Measurements from ENCODE around the gene DRAP1. TPM values are rescaled to one million over a fixed set of nuclear protein-coding genes. Genes with fewer than 3 reads are reported as not detected.

The DRAP1 gene
- total RNA-seq, 4 donors from 2014 or later, result 82.0 to 184 (median 132) TPM

GRCh38 chr11:65880027-65880426, 39.2 kb upstream of the DRAP1 start:
- no peaks in the 10 kb centered on the region for H3K9me3 ChIP-seq
- TF ChIP-seq POLR2A (IDR thresholded peaks at IDR 0.05), result no peak
- no peak for TF ChIP-seq CTCF (IDR thresholded peaks at IDR 0.05)
- no peaks in the 10 kb centered on the region for H3K4me1 ChIP-seq
- no peaks in the 10 kb centered on the region for H3K27me3 ChIP-seq
- no peak overlapping the region for H3K4me3 ChIP-seq (replicated peaks in 1 of 3)
- intact Hi-C loops (cut with DNase I), result loop anchor here (5.0 kb wide), 1 partner anchor 87 kb away; no protein-coding TSS in a partner anchor
- peaks cover 10 to 16% of the 10 kb centered on the region in 2 donors for H3K36me3 ChIP-seq
- 41 to 48% methylated on average over 6 to 7 of the region's 7 CpGs for WGBS, 2 donors
- no peak overlapping the region for H3K27ac ChIP-seq
- DNase-seq, result no peak

GRCh38 chr11:65880844-65881421, 38.3 kb upstream of the DRAP1 start:
- 87 to 88% methylated on average over 5 to 7 of the region's 7 CpGs for WGBS, 2 donors
- Histone ChIP-seq H3K4me3 (replicated peaks in 1 of 3) (no peak overlapping the region), H3K36me3 (peaks cover 10 to 16% of the 10 kb centered on the region in 2 donors), H3K9me3 (no peaks in the 10 kb centered on the region), H3K27ac (no peak overlapping the region), H3K4me1 (no peaks in the 10 kb centered on the region), H3K27me3 (no peaks in the 10 kb centered on the region)
- intact Hi-C loops (cut with DNase I), result loop anchor here (5.0 kb wide), 1 partner anchor 86 kb away; no protein-coding TSS in a partner anchor
- TF ChIP-seq CTCF (IDR thresholded peaks at IDR 0.05) (no peak), POLR2A (IDR thresholded peaks at IDR 0.05) (no peak)
- no peak for DNase-seq

- intact Hi-C loops (cut with DNase I), result loop anchor here (5.0 kb wide), 1 partner anchor 85 kb away; no protein-coding TSS in a partner anchor
- Histone ChIP-seq H3K9me3 (no peaks in the 10 kb centered on the region), H3K4me1 (peaks cover 2 to 4% of the 10 kb centered on the region in 2 donors), H3K4me3 (replicated peaks in 1 of 3) (no peak overlapping the region), H3K27me3 (no peaks in the 10 kb centered on the region), H3K36me3 (peaks cover 12 to 16% of the 10 kb centered on the region in 2 donors), H3K27ac (no peak overlapping the region)
- DNase-seq, result no peak
- WGBS, 2 donors, result 86 to 90% methylated on average over 21 to 25 of the region's 30 CpGs
- TF ChIP-seq CTCF (IDR thresholded peaks at IDR 0.05) (no peak), POLR2A (IDR thresholded peaks at IDR 0.05) (no peak)
Measured at GRCh38 chr11:65882120-65883057, 36.8 kb upstream of the DRAP1 start.

- intact Hi-C loops (cut with DNase I), result loop anchor here (5.0 kb wide), 1 partner anchor 84 kb away; no protein-coding TSS in a partner anchor
- Histone ChIP-seq H3K36me3 (peaks cover 12 to 16% of the 10 kb centered on the region in 2 donors), H3K27ac (no peak overlapping the region), H3K27me3 (no peaks in the 10 kb centered on the region), H3K4me1 (peaks cover 8 to 9% of the 10 kb centered on the region in 2 donors), H3K9me3 (no peaks in the 10 kb centered on the region), H3K4me3 (replicated peaks in 1 of 3) (no peak overlapping the region)
- TF ChIP-seq POLR2A (IDR thresholded peaks at IDR 0.05) (no peak), CTCF (IDR thresholded peaks at IDR 0.05) (no peak)
- no peak for DNase-seq
- 94 to 97% methylated on average over 13 of the region's 13 CpGs for WGBS, 2 donors
Measured at GRCh38 chr11:65883058-65883761, 36.0 kb upstream of the DRAP1 start.

Measured in thyroid gland (tissue), 4 donors.